Osteoblast (primary cell): Measurements from ENCODE around the gene GRIK4. TPM values are rescaled to one million over a fixed set of nuclear protein-coding genes. Genes with fewer than 3 reads are reported as not detected.

Experiments used
- DNase-seq: peaks from one replicate; pipeline ENCODE4 v3.0.0; 2011; ENCODE audit warnings: low spot score, mixed read lengths; ENCODE audit not compliant: insufficient read length; ENCODE audit errors: missing footprints
- H2AFZ ChIP-seq: 2 replicates; pipeline ENCODE4 v1.6.0; 2011; ENCODE audit warnings: mild to moderate bottlenecking, low read length
- H3K27ac ChIP-seq: 2 replicates; pipeline ENCODE4 v1.5.1; 2011; ENCODE audit warnings: mild to moderate bottlenecking, low read depth, low read length, moderate library complexity
- H3K27me3 ChIP-seq: 2 replicates; pipeline ENCODE4 v1.6.0; 2012; ENCODE audit warnings: mild to moderate bottlenecking, control low read depth, inconsistent platforms, low read length, moderate library complexity; ENCODE audit not compliant: insufficient read depth
- H3K36me3 ChIP-seq: 2 replicates; pipeline ENCODE4 v1.5.1; 2011; ENCODE audit warnings: mild to moderate bottlenecking, low read length, control low read depth, moderate library complexity; ENCODE audit not compliant: insufficient read depth
- H3K4me1 ChIP-seq: 2 replicates; pipeline ENCODE4 v1.5.1; 2011; ENCODE audit warnings: mild to moderate bottlenecking, low read length, control low read depth, moderate library complexity; ENCODE audit not compliant: insufficient read depth
- H3K4me2 ChIP-seq: 2 replicates; pipeline ENCODE4 v1.6.0; 2011; ENCODE audit warnings: mild to moderate bottlenecking, low read length; ENCODE audit not compliant: insufficient read depth
- H3K4me3 ChIP-seq: fragments of 200-600 bp; sonication (generic); 3 replicates; pipeline ENCODE4 v1.5.1; 2012; ENCODE audit warnings: mild to moderate bottlenecking, low read length, inconsistent platforms; ENCODE audit not compliant: insufficient read depth
- H3K79me2 ChIP-seq: 2 replicates; pipeline ENCODE4 v1.6.0; 2012; ENCODE audit warnings: mild to moderate bottlenecking, low read length, control low read depth, inconsistent platforms; ENCODE audit not compliant: insufficient read depth
- H3K9me3 ChIP-seq: 2 replicates; pipeline ENCODE4 v1.5.1; 2011; ENCODE audit warnings: low read depth, low read length, control low read depth
- H4K20me1 ChIP-seq: 2 replicates; pipeline ENCODE4 v1.6.0; 2012; ENCODE audit warnings: mild to moderate bottlenecking, low read length, control low read depth; ENCODE audit not compliant: insufficient read depth
- total RNA-seq: library from RNA; depleted of rRNA; stranded (reverse); fragments of >200 nt; gene quantifications from 2 replicates; pipeline ENCODE4 v1.2.3, GENCODE V29; 2012
- TF ChIP-seq, protein P1 (sequence below): IDR thresholded peaks from 2 replicates; pipeline ENCODE4 v1.5.1; 2011; ENCODE audit warnings: mild to moderate bottlenecking, low read depth, low read length, moderate library complexity; ENCODE audit errors: extremely low read depth

GRIK4 gene
- total RNA-seq, 1 donor: under 0.01 TPM

DNA sequence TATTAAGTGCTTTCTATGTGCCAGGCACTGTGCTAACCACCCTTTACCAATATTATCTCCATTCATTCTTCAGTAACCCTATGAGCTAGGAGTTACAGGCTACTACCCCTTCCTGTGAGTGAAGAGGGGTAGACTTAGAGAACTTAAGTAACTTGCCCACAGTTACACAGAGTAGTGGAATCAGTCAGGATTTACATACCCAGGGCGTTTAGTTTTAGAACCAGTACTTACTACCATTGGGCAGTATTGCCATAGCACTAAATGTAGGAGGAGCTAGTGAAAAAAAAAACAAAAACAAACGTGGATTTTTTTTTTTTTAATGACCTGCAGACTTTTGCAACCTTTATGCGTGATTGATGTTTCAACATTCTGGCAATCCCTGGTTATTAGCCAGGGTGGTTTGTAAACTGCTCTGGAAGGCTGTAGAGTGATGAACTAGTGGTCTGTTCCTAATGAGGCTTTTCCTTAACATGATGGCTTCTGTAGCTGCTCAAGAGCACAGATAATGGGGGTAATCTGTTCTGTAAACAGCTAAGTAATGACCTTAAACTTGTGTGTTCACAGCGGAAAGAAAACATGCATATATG, 523.7 kb downstream of the GRIK4 start:
- H3K36me3 ChIP-seq: no peaks in the 10 kb centered on the region
- peaks cover 31% of the 10 kb centered on the region for H4K20me1 ChIP-seq
- H3K9me3 ChIP-seq: no peaks in the 10 kb centered on the region
- no peak overlapping the region for H2AFZ ChIP-seq
- no peaks in the 10 kb centered on the region for H3K27me3 ChIP-seq
- no peak overlapping the region for H3K4me3 ChIP-seq
- no peaks in the 10 kb centered on the region for H3K4me1 ChIP-seq
- DNase-seq: peak; percentile 30
- TF ChIP-seq, protein P1, sequence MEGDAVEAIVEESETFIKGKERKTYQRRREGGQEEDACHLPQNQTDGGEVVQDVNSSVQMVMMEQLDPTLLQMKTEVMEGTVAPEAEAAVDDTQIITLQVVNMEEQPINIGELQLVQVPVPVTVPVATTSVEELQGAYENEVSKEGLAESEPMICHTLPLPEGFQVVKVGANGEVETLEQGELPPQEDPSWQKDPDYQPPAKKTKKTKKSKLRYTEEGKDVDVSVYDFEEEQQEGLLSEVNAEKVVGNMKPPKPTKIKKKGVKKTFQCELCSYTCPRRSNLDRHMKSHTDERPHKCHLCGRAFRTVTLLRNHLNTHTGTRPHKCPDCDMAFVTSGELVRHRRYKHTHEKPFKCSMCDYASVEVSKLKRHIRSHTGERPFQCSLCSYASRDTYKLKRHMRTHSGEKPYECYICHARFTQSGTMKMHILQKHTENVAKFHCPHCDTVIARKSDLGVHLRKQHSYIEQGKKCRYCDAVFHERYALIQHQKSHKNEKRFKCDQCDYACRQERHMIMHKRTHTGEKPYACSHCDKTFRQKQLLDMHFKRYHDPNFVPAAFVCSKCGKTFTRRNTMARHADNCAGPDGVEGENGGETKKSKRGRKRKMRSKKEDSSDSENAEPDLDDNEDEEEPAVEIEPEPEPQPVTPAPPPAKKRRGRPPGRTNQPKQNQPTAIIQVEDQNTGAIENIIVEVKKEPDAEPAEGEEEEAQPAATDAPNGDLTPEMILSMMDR: no peak
- no peak overlapping the region for H3K4me2 ChIP-seq
- no peak overlapping the region for H3K27ac ChIP-seq
- H3K79me2 ChIP-seq: peaks cover 60% of the 10 kb centered on the region

DNA sequence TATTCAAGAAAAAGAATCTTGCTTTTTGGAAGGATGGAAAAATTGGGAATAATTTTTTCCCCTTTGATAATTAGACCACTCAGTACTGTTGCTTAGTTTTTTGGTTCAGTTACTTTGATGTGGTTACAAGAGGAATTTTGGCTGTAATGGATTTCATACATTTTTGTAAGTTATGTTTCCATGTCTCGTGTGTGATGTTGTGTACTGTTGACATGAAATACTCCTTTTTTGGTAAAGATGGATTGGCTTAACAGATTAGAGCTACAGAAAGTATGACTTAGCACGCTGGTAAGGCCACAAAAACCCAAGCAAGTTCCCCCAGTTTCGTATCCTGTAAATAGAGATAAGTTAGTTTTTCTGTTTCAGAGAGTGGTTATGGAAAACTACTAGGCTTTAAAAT, 524.2 kb downstream of the GRIK4 start:
- Histone ChIP-seq H4K20me1 (peaks cover 34% of the 10 kb centered on the region), H3K4me1 (no peaks in the 10 kb centered on the region), H3K27ac (no peak overlapping the region), H3K79me2 (peaks cover 56% of the 10 kb centered on the region), H3K36me3 (no peaks in the 10 kb centered on the region), H2AFZ (no peak overlapping the region), H3K4me3 (no peak overlapping the region), H3K4me2 (no peak overlapping the region), H3K9me3 (no peaks in the 10 kb centered on the region), H3K27me3 (no peaks in the 10 kb centered on the region)
- TF ChIP-seq, protein P1: no peak
- DNase-seq: no peak

DNA sequence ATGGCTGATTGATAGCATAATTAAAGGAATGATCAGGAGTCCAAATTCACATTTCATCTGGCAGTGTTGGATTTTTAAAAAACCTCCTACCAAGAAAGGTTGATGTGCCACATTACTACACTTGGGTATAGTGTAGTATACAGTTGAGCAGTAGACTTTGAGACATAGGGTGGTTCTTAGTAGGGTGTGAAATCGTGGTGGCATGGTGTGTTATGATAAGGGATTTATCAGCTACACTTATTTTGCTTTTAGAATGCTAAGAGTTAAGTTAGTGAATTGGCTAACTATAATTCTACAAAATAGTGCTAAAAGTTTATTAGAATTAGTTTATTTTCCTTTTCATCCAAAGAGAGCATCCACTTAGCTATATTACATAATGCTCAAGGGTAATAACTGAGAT, 525.5 kb downstream of the GRIK4 start:
- H3K4me3 ChIP-seq: no peak overlapping the region
- peaks cover 59% of the 10 kb centered on the region for H3K79me2 ChIP-seq
- H3K4me1 ChIP-seq: no peaks in the 10 kb centered on the region
- no peaks in the 10 kb centered on the region for H3K36me3 ChIP-seq
- TF ChIP-seq, protein P1: no peak
- no peak overlapping the region for H3K27ac ChIP-seq
- no peaks in the 10 kb centered on the region for H3K27me3 ChIP-seq
- no peaks in the 10 kb centered on the region for H3K9me3 ChIP-seq
- H4K20me1 ChIP-seq: peaks cover 44% of the 10 kb centered on the region
- no peak overlapping the region for H3K4me2 ChIP-seq
- no peak for DNase-seq
- no peak overlapping the region for H2AFZ ChIP-seq

Other genes starting within 250 kb of the GRIK4 start
- gene TLCD5, start 186.4 kb upstream of the GRIK4 start, total RNA-seq: 11.5 and 11.9 TPM in 2 replicates
- gene ARHGEF12, start 175.3 kb upstream of the GRIK4 start, total RNA-seq: 118 and 134 TPM in 2 replicates